ENCODE measurements around the gene DIO3.

The DIO3 gene

DNA sequence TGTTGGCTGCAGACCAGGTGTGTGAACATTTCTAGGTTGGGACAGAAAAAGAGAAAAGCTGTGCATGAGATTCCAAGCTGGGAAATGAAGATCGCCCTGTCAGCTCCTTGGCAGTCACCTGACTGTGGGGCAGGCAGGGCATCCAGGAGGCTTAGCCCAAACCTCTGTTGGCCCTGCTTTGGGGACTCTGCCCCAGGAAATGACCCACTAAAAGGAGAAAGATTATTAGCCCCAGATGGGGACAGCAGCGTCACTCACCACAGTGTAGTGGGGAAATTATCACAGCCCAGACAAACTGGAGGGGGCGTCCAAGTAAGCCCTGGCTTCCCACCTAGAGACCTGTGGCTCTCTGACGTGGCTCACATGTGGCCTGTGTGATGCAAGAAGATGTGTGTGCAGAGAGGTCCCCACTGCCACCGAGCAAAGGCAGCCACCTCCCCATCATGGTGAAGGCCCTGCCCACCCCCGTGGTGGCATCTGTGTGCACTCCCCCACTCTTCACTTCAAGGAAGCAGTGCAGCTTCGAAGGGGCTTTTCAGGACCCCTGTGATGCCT lies 39.1 kb downstream of the DIO3 start:
- DNase-seq: no peak

DNA sequence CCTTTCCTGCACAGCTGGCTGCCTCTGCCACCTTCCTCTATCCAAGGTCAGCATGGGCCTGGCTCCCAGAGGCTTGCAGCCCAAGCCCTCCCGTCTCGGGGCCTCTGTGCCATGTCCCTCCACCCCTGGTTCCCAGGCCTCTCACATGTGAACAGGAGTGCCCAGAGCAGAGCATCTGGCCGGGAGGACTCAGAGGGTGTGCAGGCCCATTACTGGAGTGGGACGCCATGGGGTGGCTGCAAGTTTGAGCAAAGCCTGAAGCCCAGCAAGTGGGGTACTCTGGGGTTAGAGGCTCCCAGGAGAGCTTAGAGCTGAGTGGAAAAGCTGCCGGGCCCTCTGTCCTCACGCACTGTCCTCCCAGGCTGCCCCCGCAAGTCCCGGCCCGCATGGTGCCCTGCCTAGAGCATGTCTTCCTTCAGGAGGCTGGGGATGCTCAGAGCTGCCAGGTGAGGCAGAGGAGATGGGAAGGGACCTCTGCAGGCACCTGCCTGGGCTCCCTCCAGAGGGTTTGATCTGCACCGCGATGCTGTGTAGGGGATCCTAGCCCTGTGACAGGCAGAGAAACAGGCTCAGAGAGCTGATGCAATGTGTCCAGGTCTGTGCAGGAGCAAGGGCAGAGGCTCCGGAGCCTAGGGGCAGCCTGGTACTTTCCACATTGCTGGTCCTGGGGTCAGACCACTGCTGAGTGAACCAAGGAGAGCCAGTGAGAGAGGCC lies 39.8 kb downstream of the DIO3 start:
- no peak for DNase-seq

DNA sequence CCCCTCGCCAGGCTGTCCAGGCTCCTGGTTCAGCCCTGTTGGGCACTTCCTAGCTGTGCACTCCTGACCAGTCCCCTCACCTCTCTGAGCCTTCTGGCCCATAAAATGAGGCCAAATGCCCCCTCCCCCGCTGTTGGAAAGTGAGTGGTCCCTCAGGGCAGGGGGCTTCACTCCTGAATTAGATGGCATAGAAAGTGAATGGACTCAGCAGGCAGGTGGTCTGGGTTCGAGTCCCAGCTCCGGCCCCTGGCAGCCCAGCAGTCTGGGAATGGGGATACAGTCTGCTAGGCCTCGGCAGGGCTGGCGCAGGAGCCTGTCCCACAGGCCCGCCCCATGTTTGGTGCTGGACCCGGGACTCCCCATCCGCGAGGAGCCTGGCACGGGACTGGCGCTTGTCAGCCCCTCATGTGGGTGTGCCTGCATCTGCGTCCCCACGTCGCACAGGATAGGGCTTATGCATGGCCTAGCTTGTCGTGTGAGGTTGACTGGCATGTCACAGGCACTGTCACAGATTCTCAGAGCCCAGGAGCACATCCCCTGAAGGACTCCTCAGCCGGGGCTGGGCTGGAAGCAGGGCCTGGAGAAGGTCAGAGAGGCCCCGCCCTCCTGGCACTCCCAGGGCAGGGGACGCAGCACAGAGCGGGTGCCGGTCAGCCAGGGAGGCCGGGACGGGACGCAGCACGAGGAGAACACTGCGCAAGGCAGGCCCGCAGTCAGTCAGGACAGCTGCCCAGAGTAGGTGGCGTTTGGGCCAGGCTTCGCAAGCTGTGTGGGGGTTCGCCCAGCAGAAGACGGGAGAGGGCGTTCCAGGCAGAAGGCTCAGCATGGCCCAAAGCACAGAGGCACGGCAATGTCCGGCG lies 40.5 kb downstream of the DIO3 start:
- no peak for DNase-seq

DNA sequence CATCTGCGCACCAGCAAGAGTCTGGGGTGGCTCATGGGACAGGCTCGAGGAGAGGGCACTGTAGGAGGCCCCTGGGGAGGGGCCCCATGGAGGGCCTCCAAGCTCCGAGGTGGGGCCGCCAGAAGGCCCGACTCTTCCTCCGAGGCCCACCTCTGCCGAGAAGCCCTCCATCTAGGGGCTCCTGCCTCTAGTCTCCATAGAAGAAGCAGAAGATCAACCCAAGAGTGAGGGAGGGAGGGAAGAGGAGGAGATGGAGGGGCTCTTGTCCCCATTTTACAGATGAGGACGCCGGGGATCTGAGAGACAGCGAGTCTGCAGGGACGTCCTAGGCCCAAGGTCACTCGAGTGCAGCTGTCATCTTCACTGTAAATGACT lies 41.2 kb downstream of the DIO3 start:
- no peak for DNase-seq

DNA sequence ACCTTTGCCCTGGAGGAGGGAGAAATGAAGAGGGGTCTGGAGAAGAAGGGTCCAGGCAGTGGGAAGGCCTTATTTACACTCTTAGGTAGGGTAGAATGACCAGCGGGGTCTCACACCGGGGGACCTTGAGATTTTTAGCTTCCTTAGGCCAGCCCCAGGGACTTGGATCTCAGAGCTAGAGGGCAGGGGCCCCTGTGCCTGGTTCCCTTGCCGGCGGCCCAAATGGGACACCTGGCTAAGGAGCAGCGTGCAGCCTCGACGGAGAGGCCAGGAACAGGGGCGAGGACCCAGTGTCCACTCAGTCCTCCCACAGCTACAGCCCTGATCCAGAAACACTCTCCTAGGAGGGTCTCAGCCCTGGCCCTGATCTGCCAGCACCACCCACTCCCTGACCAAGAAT lies 41.8 kb downstream of the DIO3 start:
- no peak for DNase-seq

DNA sequence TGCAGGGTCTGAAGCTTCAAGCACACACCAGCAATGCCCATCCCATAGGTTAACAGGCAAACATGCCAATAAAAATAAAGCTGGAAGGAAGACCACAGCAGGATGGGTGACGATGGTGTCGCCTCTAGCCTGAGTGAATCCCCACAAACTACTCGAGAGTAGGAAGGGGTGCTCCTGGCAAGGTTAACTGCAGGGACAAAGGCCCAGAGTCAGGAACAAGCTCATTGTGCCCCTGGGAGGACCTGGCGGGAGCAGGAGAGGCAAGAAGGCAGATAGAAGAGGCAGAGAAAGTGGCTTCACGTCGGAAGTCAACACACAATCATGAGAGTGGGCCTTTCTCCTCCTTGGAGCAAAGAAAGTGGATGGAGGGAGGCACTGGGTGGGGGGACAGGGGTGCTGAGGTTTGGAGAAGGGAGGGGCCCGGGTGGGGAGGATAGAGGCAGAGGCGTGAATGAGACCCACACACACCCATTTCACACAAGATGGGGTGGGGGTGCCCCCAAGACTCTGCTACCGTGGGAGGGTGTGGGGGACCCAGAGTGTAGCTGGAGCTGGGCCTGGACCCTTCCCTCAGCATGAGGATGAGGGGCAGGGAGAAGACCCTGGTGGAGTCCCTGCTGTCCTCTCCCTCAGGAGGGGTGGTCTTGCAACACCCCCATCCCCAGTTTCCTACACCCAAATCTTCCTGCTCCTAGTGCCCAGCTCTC lies 43.1 kb downstream of the DIO3 start:
- DNase-seq: no peak

DNA sequence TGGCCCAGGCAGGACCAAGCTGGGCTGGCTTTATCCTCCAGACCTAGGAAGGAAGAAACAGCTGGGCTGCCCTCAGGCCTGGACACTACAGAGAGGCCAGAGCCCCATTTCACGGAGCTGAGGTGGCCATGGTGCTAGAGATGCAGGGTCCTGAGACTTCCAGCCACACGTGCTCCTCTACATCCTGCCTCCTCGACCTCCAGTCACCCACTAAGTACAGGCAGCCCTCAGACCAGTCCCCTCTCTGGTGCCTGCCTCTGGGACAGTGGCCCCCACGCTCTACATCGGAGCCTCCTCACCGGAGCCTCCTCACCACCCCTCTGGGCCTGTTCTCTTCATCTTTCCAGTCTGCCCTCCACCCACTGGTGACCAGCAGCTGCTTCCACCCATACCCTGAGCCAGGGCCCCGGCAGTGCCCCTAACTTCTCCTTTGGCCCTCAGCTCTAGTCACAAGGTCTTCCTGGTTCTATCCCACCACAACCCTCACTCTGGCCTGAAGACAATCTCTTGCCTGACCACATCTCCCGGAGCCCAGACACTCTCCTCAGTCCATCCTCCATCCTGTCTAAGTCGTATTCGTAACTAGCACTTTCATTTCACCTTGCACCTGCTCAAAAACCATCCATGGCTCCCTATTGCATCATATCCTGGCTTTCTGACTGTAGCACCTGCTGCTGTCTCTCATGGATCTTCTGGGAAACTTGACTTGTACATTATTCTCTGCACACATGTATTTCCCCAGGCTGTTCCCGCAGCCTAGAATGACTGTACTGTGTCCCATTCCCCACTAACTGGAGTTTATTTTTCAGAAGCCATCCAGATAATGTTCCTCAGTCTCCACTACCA lies 43.9 kb downstream of the DIO3 start:
- no peak for DNase-seq

DNA sequence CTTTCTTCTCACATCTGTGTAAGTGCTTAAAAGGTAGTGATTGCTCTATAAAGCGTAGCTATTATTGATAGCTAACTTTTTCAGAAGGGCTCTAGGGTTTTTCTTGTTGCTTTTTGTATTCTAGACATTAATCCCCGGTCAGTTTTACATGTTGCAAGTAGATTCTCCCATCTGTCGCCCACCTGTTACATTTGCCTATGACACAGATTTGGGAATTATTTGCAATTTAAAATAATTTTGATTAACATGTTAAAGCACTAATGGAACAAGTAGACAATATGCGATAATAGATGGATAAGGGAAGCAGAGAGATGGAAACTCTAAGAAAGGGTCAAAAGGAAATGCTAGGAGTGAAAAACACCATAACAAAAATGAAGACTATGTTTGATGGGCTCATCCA lies 44.5 kb downstream of the DIO3 start:
- DNase-seq: no peak
